ENCODE results near the gene SDR39U1. TPM values are rescaled to one million over a fixed set of nuclear protein-coding genes. Genes with fewer than 3 reads are reported as not detected.

SDR39U1 gene
- total RNA-seq, 4 donors from 2014 or later = 24.5 to 39.7 (median 27.6) TPM

- TF ChIP-seq, protein P1, sequence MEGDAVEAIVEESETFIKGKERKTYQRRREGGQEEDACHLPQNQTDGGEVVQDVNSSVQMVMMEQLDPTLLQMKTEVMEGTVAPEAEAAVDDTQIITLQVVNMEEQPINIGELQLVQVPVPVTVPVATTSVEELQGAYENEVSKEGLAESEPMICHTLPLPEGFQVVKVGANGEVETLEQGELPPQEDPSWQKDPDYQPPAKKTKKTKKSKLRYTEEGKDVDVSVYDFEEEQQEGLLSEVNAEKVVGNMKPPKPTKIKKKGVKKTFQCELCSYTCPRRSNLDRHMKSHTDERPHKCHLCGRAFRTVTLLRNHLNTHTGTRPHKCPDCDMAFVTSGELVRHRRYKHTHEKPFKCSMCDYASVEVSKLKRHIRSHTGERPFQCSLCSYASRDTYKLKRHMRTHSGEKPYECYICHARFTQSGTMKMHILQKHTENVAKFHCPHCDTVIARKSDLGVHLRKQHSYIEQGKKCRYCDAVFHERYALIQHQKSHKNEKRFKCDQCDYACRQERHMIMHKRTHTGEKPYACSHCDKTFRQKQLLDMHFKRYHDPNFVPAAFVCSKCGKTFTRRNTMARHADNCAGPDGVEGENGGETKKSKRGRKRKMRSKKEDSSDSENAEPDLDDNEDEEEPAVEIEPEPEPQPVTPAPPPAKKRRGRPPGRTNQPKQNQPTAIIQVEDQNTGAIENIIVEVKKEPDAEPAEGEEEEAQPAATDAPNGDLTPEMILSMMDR (IDR thresholded peaks at IDR 0.05; ENCODE audit: low read depth) = no peak
These were observed 4.1 kb downstream of the SDR39U1 start for GRCh38 chr14:24438223-24439097.

DNA sequence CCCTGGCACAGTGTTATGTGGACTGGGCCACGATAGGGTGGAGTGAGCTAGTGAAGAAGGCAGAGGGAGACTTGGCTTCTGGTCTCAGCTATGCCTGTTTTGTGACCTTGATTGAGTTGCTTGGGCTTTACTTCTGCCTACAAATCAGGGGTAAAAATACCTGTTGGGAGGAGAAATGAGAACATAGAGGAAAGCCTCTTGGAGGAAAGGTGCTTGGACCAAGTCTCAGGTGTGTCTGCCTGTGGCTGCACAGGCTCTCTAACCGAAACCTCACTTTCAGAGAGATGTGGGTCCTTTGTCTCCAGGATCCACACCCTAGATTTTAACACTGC is 4.9 kb downstream of the SDR39U1 start:
- TF ChIP-seq, protein P1 (IDR thresholded peaks at IDR 0.05; ENCODE audit: low read depth) = no peak

DNA sequence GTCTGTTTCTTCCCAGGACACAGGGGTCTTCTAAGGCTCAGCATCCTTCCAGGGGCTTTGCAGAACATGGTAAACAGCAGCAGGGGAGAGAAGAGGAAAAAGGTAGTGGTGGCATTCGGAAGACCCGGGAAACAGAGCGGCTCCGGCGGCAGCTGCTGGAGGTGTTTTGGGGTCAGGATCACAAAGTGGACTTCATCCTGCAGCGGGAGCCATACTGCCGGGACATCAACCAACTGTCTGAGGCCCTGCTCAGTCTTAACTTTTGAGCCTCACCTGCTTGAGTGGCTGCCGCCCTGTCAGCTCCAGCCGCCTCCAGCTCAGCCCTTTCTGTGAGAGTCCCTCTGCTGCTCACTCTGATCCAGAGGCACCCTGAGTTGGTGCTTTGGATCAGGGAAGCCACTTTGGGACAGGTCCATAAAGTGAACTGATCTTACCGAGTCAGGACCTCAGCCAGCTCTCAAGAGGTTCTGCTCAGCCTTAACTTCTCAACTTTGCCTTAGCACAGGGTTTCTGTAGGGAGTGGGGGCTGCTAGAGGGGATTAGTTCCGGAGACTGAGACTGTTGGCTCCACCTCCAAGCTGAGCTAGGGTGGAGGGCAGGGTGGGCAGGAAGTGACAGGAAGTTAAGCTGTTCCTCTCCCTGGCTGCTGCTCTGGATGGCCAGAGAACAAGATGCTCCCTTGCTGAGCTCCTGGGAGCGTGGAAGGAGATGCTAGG is 5.4 kb downstream of the SDR39U1 start:
- TF ChIP-seq, protein P1 (IDR thresholded peaks at IDR 0.05; ENCODE audit: low read depth) = no peak

DNA sequence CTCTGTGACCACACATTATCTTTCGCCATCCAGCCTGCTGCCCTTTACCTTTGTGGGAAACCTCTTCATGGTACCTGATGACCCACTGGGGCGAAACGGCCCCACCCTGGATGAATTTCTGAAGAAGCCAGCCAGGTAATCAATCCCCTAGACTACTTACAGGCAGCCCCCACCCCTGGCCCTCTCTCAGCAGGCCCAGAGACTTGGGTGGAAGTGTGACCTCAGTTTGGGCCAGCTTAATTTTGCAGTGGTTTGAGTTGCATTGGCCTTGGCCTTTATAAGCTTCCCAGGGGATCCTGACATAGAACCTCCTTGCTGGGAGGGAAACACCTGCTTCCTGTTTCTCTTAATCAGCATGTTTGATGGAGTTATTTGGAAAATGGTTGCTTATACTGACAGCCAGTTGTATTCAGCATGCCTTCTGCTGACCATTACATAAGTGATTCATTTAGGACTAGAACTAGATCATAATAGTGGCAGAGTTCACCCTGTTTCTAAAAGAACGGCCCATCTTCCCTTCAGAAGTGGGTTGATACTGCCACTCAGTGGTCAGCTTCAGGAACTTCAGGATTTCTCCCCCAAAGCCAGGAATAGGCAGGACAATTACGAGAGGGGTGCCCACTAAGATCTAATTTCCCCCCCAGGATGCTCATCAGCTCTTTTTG is 6.1 kb downstream of the SDR39U1 start:
- TF ChIP-seq, protein P1 (IDR thresholded peaks at IDR 0.05; ENCODE audit: low read depth) = no peak

DNA sequence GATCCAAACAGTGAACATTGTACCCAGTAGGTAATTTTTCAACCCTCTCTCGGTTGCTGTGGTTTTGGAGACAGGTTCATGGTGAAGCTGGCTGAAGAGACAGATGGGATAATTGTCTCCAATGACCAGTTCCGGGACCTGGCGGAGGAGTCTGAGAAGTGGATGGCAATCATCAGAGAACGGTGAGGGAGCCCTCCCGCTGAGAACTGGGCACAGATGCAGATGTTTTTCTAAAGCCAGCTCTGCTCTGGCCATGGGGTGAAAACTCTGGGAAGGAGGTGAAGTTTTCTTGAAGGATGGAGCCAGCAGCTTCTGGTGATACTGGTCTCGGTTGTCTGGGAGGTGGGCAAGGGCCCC is 6.6 kb downstream of the SDR39U1 start:
- TF ChIP-seq, protein P1 (IDR thresholded peaks at IDR 0.05; ENCODE audit: low read depth) = no peak

DNA sequence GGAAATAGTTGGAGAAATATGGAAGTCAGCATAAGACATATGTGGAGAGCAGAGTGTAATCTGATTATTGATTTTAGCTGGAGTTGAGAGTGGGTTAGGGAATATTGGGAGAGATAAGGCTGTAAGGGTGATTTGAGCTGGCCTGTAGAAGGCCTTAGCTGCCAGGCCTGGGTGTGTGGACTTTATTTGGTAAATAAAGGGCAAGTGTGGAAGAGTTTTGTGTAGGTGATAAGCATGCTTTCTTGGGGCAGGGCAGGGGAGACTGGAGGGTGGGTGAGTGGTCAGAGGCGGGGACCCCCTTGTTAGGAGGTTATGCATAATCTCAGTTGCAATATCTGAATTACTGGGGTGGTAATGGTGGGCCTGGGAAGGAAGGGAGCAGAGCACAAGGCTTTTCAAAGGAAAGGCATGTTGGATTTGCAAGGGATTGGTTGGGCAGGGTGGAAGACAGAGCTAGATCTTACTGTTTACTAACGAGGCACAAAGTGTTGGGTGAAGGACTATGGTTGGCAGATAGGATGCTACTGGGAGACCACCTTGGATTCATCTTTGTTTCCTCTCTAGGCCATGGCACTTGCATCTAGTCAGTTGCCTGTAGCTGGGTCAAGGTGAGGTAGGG is 7.3 kb downstream of the SDR39U1 start:
- TF ChIP-seq, protein P1 (IDR thresholded peaks at IDR 0.05; ENCODE audit: low read depth) = no peak
